Sigmoid colon (tissue), 4 donors: Measurements from ENCODE around the gene PPIP5K2.

Experiments used
- CTCF ChIP-seq, 4 experiments: fragments of 450-650 bp in 3 of 4; fragments of 200-600 bp in 1 of 4; IDR thresholded peaks; one replicate each; pipeline ENCODE4 v1.5.1; 2016 to 2019; ENCODE audit warnings: antibody characterized with exemption in 4 of 4, mild to moderate bottlenecking in 3 of 4, moderate library complexity in 2 of 4
- EP300 ChIP-seq, 4 donors: sonication (generic); formaldehyde crosslinking; IDR thresholded peaks; one replicate each; pipeline ENCODE4 v1.6.1; 2017; ENCODE audit warnings: antibody characterized with exemption in 4 of 4
- POLR2AphosphoS5 ChIP-seq, 4 donors: sonication (generic); formaldehyde crosslinking; IDR thresholded peaks; one replicate each; pipeline ENCODE4 v1.6.1; 2017; ENCODE audit warnings: antibody characterized with exemption in 4 of 4

- TF ChIP-seq CTCF (IDR thresholded peaks at IDR 0.05) (no peak), POLR2AphosphoS5 (IDR thresholded peaks at IDR 0.05) (no peak), EP300 (IDR thresholded peaks at IDR 0.05) (no peak)
These were observed 2.6 kb upstream of the PPIP5K2 start for GRCh38 chr5:103117471-103117991.
